HEK293 (cell line): ENCODE data around the gene CHST5.

Source experiments
- CTCF ChIA-PET: fragments of 350-600 bp; formaldehyde crosslinking; extraction: SDS; loops from one replicate; lab custom pipeline; 2021; ENCODE audit warnings: antibody characterized with exemption; lab: Yijun Ruan, JAX
- POLR2A ChIA-PET: fragments of 300-600 bp; formaldehyde crosslinking; extraction: SDS; loops from one replicate; lab custom pipeline; 2020; ENCODE audit warnings: antibody characterized with exemption, inconsistent platforms; lab: Yijun Ruan, JAX
- H3K27ac ChIP-seq: fragments of 200-500 bp; sonication (Bioruptor generic); 2 replicates; pipeline ENCODE4 v1.5.1; 2014; ENCODE audit warnings: low read depth, low read length, control low read depth, inconsistent platforms; ENCODE audit errors: extremely low read depth
- H3K36me3 ChIP-seq, 2 experiments: fragments of 200-500 bp in 1 of 2; sonication (Bioruptor generic) in 1 of 2; 1 replicate in 1 of 2; 2 replicates in 1 of 2; pipeline ENCODE4 v1.5.1; 2014 to 2017; ENCODE audit warnings: inconsistent platforms in 2 of 2, low read length in 2 of 2; ENCODE audit not compliant: control insufficient read depth in 2 of 2, insufficient read depth in 1 of 2
- H3K4me1 ChIP-seq: fragments of 200-500 bp; sonication (Bioruptor generic); 2 replicates; pipeline ENCODE4 v1.5.1; 2014; ENCODE audit warnings: mild to moderate bottlenecking, low read length, inconsistent platforms; ENCODE audit not compliant: control insufficient read depth, insufficient read depth
- H3K4me3 ChIP-seq: 2 replicates; pipeline ENCODE4 v1.5.1; 2011; ENCODE audit warnings: low read depth, mild to moderate bottlenecking, control low read depth, low read length, moderate library complexity
- H3K9me3 ChIP-seq: fragments of 200-500 bp; sonication (Bioruptor generic); 2 replicates; pipeline ENCODE4 v1.5.1; 2014; ENCODE audit warnings: low read depth, low read length, inconsistent platforms; ENCODE audit not compliant: control insufficient read depth, insufficient read depth
- HOXA7 ChIP-seq: sonication (generic); formaldehyde crosslinking; IDR thresholded peaks from 2 replicates; pipeline ENCODE4 v1.8.1; 2022; ENCODE audit warnings: missing genetic modification reagents, borderline replicate concordance
- KLF16 ChIP-seq: fragments of 450-650 bp; formaldehyde crosslinking; IDR thresholded peaks from 2 replicates; pipeline ENCODE4 v1.5.1; 2017; ENCODE audit warnings: missing biosample characterization, missing genetic modification characterization
- MZF1 ChIP-seq: fragments of 450-650 bp; formaldehyde crosslinking; IDR thresholded peaks from 2 replicates; pipeline ENCODE4 v1.5.1; 2017; ENCODE audit warnings: missing biosample characterization, missing genetic modification characterization, borderline replicate concordance
- PRDM1 ChIP-seq: fragments of 450-650 bp; formaldehyde crosslinking; IDR thresholded peaks from 2 replicates; pipeline ENCODE4; 2016; ENCODE audit warnings: missing biosample characterization, missing genetic modification characterization
- PRDM10 ChIP-seq: fragments of 450-650 bp; formaldehyde crosslinking; IDR thresholded peaks from 2 replicates; pipeline ENCODE4 v1.5.1; 2016; ENCODE audit warnings: missing biosample characterization, missing genetic modification characterization
- SALL2 ChIP-seq: fragments of 450-650 bp; formaldehyde crosslinking; IDR thresholded peaks from 2 replicates; pipeline ENCODE4 v1.5.0; 2017; ENCODE audit warnings: missing biosample characterization, mild to moderate bottlenecking, missing genetic modification characterization, borderline replicate concordance
- SP2 ChIP-seq: fragments of 450-650 bp; formaldehyde crosslinking; IDR thresholded peaks from 2 replicates; pipeline ENCODE4 v1.5.1; 2016; ENCODE audit warnings: missing biosample characterization, missing genetic modification characterization
- SP3 ChIP-seq: fragments of 450-650 bp; formaldehyde crosslinking; IDR thresholded peaks from 2 replicates; pipeline ENCODE4 v1.5.1; 2016; ENCODE audit warnings: missing biosample characterization, missing genetic modification characterization
- ZNF138 ChIP-seq: fragments of 450-650 bp; formaldehyde crosslinking; IDR thresholded peaks from 2 replicates; pipeline ENCODE4 v1.5.1; 2016; ENCODE audit warnings: missing biosample characterization, missing genetic modification characterization, borderline replicate concordance
- ZNF292 ChIP-seq: fragments of 450-650 bp; formaldehyde crosslinking; IDR thresholded peaks from 2 replicates; pipeline ENCODE4 v1.5.1; 2016; ENCODE audit warnings: low read depth, missing biosample characterization, missing genetic modification characterization, borderline replicate concordance
- ZNF302 ChIP-seq: fragments of 450-650 bp; formaldehyde crosslinking; IDR thresholded peaks from 2 replicates; pipeline ENCODE4 v1.5.1; 2016; ENCODE audit warnings: missing biosample characterization, missing genetic modification characterization, low read depth
- ZNF404 ChIP-seq: fragments of 450-650 bp; formaldehyde crosslinking; IDR thresholded peaks from 2 replicates; pipeline ENCODE4 v1.5.1; 2017; ENCODE audit warnings: missing biosample characterization, missing genetic modification characterization
- ZNF513 ChIP-seq: fragments of 450-650 bp; IDR thresholded peaks from 2 replicates; pipeline ENCODE4 v1.5.1; 2018; ENCODE audit warnings: missing biosample characterization, missing genetic modification characterization
- ZNF544 ChIP-seq: fragments of 450-650 bp; formaldehyde crosslinking; IDR thresholded peaks from 2 replicates; pipeline ENCODE4 v1.5.0; 2017; ENCODE audit warnings: missing biosample characterization, missing genetic modification characterization
- ZNF561 ChIP-seq: fragments of 450-650 bp; IDR thresholded peaks from 2 replicates; pipeline ENCODE4 v1.5.1; 2018; ENCODE audit warnings: missing biosample characterization, missing genetic modification characterization, borderline replicate concordance
- ZNF610 ChIP-seq: fragments of 450-650 bp; formaldehyde crosslinking; IDR thresholded peaks from 2 replicates; pipeline ENCODE4 v1.5.1; 2016; ENCODE audit warnings: missing biosample characterization, missing genetic modification characterization, borderline replicate concordance
- ZSCAN16 ChIP-seq: fragments of 450-650 bp; formaldehyde crosslinking; IDR thresholded peaks from 2 replicates; pipeline ENCODE4 v1.5.1; 2016; ENCODE audit warnings: missing biosample characterization, missing genetic modification characterization
- TF ChIP-seq, protein P1 (sequence below): fragments of 450-650 bp; formaldehyde crosslinking; IDR thresholded peaks from 2 replicates; pipeline ENCODE4 v1.5.1; 2016; ENCODE audit warnings: missing biosample characterization, missing genetic modification characterization
- TF ChIP-seq, protein P2 (sequence below): fragments of 450-650 bp; formaldehyde crosslinking; IDR thresholded peaks from 2 replicates; pipeline ENCODE4 v1.5.1; 2016; ENCODE audit warnings: missing biosample characterization, missing genetic modification characterization, borderline replicate concordance
- TF ChIP-seq, protein P3 (sequence below): fragments of 450-650 bp; formaldehyde crosslinking; optimal IDR thresholded peaks from 2 replicates; pipeline ENCODE3; 2016; ENCODE audit warnings: missing biosample characterization, mild to moderate bottlenecking, missing genetic modification characterization
- TF ChIP-seq, protein P4 (sequence below): fragments of 450-650 bp; formaldehyde crosslinking; IDR thresholded peaks from 2 replicates; pipeline ENCODE4 v1.5.1; 2016; ENCODE audit warnings: missing biosample characterization, missing genetic modification characterization

The CHST5 gene

GRCh38 chr16:75576384-75576811, 40.5 kb upstream of the CHST5 start:
- Histone ChIP-seq H3K4me1 (no peaks in the 10 kb centered on the region), H3K4me3 (no peak overlapping the region), H3K9me3 (no peaks in the 10 kb centered on the region), H3K27ac (no peak overlapping the region), H3K36me3 (peaks cover 27 to 85% of the 10 kb centered on the region in 2 experiments)
- ChIA-PET POLR2A (no interaction called here), CTCF (interaction anchor here (1.0 to 1.5 kb wide), 2 partner anchors 59 to 104 kb away, joined by 3 to 8 read pairs; no protein-coding TSS in a partner anchor)
- TF ChIP-seq ZNF302 (no peak), SALL2 (tag by site-specific recombination) (no peak), ZNF544 (no peak), ZSCAN16 (tag by site-specific recombination) (no peak), HOXA7 (CRISPR knock-in tag) (no peak)

DNA sequence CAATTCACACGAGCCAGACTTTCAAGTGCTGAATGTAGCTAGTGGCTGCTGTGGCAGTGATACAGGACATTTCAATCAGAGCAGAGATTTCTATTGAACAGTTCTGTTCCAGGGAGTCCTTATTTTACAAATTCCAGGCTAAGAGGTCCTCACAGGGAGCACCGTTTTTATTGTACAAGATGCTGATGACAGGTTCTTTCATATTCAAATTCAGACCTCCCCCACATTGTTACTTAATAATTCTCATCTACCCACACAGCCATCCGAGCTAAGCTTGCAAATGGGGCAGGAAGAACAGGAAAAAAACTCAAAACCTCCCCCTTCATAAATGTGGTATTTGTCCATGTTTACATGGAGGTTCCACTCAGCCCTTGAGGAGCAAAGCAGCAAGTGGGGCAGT, 40.0 kb upstream of the CHST5 start:
- H3K4me1 ChIP-seq, result no peaks in the 10 kb centered on the region
- no peak overlapping the region for H3K27ac ChIP-seq
- H3K4me3 ChIP-seq, result no peak overlapping the region
- ChIA-PET CTCF (interaction anchor here (1.0 to 1.5 kb wide), 2 partner anchors 58 to 103 kb away, joined by 3 to 8 read pairs; no protein-coding TSS in a partner anchor), POLR2A (no interaction called here)
- TF ChIP-seq ZNF138 (no peak), ZNF610 (no peak), ZNF292 (no peak)
- TF ChIP-seq, protein P1, sequence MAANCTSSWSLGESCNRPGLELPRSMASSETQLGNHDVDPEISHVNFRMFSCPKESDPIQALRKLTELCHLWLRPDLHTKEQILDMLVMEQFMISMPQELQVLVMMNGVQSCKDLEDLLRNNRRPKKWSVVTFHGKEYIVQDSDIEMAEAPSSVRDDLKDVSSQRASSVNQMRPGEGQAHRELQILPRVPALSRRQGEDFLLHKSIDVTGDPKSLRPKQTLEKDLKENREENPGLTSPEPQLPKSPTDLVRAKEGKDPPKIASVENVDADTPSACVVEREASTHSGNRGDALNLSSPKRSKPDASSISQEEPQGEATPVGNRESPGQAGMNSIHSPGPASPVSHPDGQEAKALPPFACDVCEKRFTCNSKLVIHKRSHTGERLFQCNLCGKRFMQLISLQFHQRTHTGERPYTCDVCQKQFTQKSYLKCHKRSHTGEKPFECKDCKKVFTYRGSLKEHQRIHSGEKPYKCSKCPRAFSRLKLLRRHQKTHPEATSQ (tag by site-specific recombination), result no peak
- TF ChIP-seq, protein P2, sequence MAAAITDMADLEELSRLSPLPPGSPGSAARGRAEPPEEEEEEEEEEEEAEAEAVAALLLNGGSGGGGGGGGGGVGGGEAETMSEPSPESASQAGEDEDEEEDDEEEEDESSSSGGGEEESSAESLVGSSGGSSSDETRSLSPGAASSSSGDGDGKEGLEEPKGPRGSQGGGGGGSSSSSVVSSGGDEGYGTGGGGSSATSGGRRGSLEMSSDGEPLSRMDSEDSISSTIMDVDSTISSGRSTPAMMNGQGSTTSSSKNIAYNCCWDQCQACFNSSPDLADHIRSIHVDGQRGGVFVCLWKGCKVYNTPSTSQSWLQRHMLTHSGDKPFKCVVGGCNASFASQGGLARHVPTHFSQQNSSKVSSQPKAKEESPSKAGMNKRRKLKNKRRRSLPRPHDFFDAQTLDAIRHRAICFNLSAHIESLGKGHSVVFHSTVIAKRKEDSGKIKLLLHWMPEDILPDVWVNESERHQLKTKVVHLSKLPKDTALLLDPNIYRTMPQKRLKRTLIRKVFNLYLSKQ (tag by site-specific recombination), result no peak
- TF ChIP-seq, protein P3, sequence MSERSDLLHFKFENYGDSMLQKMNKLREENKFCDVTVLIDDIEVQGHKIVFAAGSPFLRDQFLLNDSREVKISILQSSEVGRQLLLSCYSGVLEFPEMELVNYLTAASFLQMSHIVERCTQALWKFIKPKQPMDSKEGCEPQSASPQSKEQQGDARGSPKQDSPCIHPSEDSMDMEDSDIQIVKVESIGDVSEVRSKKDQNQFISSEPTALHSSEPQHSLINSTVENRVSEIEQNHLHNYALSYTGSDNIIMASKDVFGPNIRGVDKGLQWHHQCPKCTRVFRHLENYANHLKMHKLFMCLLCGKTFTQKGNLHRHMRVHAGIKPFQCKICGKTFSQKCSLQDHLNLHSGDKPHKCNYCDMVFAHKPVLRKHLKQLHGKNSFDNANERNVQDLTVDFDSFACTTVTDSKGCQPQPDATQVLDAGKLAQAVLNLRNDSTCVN (tag by site-specific recombination), result no peak
- H3K36me3 ChIP-seq, result peaks cover 32 to 90% of the 10 kb centered on the region in 2 experiments
- no peaks in the 10 kb centered on the region for H3K9me3 ChIP-seq

DNA sequence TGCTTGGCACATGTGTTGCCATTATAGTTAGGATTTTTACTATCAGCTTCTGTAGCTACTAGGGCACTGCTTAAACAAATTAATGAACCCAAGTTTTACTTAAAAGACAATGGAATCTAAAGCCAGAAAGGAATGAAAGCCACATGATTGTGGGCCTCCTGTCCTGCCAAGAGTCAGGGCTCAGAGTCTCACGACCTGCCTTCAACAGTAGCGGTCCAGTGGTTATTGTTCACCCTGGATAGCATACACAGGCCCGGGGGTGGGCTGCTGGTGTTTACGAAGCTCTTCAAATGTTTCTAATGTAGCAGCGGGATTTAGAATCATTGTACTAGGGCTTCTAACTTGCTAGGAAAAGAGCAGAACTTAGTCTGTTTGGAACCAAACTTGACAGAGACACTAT, 38.0 kb upstream of the CHST5 start:
- ChIA-PET POLR2A (no interaction called here), CTCF (interaction anchor here (0.9 to 1.4 kb wide), 2 partner anchors 56 to 375 kb away, joined by 3 read pairs; no protein-coding TSS in a partner anchor)
- H3K27ac ChIP-seq, result no peak overlapping the region
- H3K9me3 ChIP-seq, result no peaks in the 10 kb centered on the region
- peaks cover 35 to 95% of the 10 kb centered on the region in 2 experiments for H3K36me3 ChIP-seq
- H3K4me1 ChIP-seq, result no peaks in the 10 kb centered on the region
- no peak overlapping the region for H3K4me3 ChIP-seq
- TF ChIP-seq, protein P4, sequence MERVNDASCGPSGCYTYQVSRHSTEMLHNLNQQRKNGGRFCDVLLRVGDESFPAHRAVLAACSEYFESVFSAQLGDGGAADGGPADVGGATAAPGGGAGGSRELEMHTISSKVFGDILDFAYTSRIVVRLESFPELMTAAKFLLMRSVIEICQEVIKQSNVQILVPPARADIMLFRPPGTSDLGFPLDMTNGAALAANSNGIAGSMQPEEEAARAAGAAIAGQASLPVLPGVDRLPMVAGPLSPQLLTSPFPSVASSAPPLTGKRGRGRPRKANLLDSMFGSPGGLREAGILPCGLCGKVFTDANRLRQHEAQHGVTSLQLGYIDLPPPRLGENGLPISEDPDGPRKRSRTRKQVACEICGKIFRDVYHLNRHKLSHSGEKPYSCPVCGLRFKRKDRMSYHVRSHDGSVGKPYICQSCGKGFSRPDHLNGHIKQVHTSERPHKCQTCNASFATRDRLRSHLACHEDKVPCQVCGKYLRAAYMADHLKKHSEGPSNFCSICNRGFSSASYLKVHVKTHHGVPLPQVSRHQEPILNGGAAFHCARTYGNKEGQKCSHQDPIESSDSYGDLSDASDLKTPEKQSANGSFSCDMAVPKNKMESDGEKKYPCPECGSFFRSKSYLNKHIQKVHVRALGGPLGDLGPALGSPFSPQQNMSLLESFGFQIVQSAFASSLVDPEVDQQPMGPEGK (tag by site-specific recombination), result no peak
- no peak for TF ChIP-seq SP3 (tag by site-specific recombination)
- no peak for TF ChIP-seq KLF16 (tag by site-specific recombination)
- no peak for TF ChIP-seq MZF1 (tag by site-specific recombination)
- no peak for TF ChIP-seq ZNF561
- no peak for TF ChIP-seq PRDM1
- no peak for TF ChIP-seq ZNF404 (tag by site-specific recombination)
- TF ChIP-seq SP2, result no peak
- no peak for TF ChIP-seq ZNF513 (tag by site-specific recombination)
- no peak for TF ChIP-seq PRDM10
